Mammary epithelial cell (primary cell): ENCODE data around the gene DGKZ.

Source experiments
- EZH2 ChIP-seq: IDR thresholded peaks from 2 replicates; pipeline ENCODE4 v1.6.1; 2012; ENCODE audit warnings: low read length, inconsistent platforms, borderline replicate concordance
- TF ChIP-seq, protein P1 (sequence below), 2 donors: IDR thresholded peaks in 1 of 2; conservative IDR thresholded peaks in 1 of 2; 2 replicates each; pipeline ENCODE4 v1.5.1; 2011 to 2012; ENCODE audit warnings: inconsistent platforms in 2 of 2, low read length in 2 of 2, mild to moderate bottlenecking in 2 of 2, control low read depth in 1 of 2, low read depth in 1 of 2; ENCODE audit not compliant: insufficient read depth in 1 of 2; ENCODE audit errors: extremely low read depth in 1 of 2

DNA sequence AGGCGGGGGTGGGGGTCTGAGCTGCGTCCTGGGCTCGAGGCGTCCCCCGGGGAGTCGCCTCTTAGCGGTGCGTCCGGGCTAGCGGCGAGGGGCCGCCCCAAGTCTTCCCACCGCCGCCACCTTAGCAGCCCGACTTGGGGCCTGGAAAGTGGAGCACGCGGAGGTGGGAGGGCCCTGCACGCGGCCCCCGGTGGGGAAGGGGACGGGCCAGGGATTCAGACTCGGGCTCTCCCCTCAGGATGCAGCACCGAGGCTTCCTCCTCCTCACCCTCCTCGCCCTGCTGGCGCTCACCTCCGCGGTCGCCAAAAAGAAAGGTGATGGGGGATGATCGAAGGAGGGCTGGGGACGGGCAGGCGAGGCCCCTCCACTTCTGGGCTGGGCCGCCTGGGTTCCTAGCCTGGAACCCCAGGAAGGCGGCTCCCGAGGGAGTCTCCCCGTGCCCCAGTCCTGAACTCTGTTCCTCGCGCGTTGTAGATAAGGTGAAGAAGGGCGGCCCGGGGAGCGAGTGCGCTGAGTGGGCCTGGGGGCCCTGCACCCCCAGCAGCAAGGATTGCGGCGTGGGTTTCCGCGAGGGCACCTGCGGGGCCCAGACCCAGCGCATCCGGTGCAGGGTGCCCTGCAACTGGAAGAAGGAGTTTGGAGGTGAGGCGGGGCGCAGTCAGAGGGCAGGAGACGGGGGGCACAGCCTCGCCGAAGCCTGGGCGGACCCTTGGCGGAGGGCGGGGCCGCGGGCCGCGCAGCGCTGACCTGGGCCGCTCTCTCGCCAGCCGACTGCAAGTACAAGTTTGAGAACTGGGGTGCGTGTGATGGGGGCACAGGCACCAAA, 34.8 kb downstream of the DGKZ start:
- TF ChIP-seq, protein P1, sequence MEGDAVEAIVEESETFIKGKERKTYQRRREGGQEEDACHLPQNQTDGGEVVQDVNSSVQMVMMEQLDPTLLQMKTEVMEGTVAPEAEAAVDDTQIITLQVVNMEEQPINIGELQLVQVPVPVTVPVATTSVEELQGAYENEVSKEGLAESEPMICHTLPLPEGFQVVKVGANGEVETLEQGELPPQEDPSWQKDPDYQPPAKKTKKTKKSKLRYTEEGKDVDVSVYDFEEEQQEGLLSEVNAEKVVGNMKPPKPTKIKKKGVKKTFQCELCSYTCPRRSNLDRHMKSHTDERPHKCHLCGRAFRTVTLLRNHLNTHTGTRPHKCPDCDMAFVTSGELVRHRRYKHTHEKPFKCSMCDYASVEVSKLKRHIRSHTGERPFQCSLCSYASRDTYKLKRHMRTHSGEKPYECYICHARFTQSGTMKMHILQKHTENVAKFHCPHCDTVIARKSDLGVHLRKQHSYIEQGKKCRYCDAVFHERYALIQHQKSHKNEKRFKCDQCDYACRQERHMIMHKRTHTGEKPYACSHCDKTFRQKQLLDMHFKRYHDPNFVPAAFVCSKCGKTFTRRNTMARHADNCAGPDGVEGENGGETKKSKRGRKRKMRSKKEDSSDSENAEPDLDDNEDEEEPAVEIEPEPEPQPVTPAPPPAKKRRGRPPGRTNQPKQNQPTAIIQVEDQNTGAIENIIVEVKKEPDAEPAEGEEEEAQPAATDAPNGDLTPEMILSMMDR (conservative IDR thresholded peaks at IDR 0.05 in 1 of 2, IDR thresholded peaks at IDR 0.05 in 1 of 2; ENCODE audit: extremely low read depth in 1 of 2, insufficient read depth in 1 of 2, low read depth in 1 of 2, low read length in 2 of 2): no peak
- TF ChIP-seq EZH2: no peak
